Heart left ventricle (tissue), 16 donors: Measurements from ENCODE around the gene MTF2. TPM values are rescaled to one million over a fixed set of nuclear protein-coding genes. Genes with fewer than 3 reads are reported as not detected.

Source experiments
- ATAC-seq, 4 donors: fragments of 200-7000 bp; cut with Tn5 transposase; one replicate each; pipeline ENCODE4 v1.9.1; 2020 to 2022; ENCODE audit warnings: moderate library complexity in 4 of 4, mild to moderate bottlenecking in 3 of 4, moderate number of reproducible peaks in 1 of 4
- DNase-seq, 5 donors: peaks; one replicate each; pipeline ENCODE4 v3.0.0-alpha.2; 2020
- H3K27ac ChIP-seq, 12 donors: fragments of 200-600 bp; sonication (generic) in 4 of 12; one replicate each; pipeline versions ENCODE4 v1.5.0 to v1.8.0; 2016 to 2022; ENCODE audit warnings: mild to moderate bottlenecking in 2 of 12
- H3K27me3 ChIP-seq, 9 donors: fragments of 200-600 bp; sonication (generic) in 2 of 9; one replicate each; pipeline versions ENCODE4 v1.5.1 to v1.8.0; 2016 to 2022; ENCODE audit warnings: mild to moderate bottlenecking in 3 of 9
- H3K36me3 ChIP-seq, 9 donors: fragments of 200-600 bp; sonication (generic) in 2 of 9; one replicate each; pipeline versions ENCODE4 v1.5.0 to v1.8.0; 2018 to 2022; ENCODE audit warnings: mild to moderate bottlenecking in 2 of 9
- H3K4me1 ChIP-seq, 12 donors: fragments of 200-600 bp; sonication (generic) in 4 of 12; one replicate each; pipeline versions ENCODE4 v1.5.0 to v1.8.0; 2016 to 2022; ENCODE audit warnings: mild to moderate bottlenecking in 3 of 12
- H3K4me3 ChIP-seq, 12 donors: fragments of 200-600 bp; sonication (generic) in 4 of 12; one replicate each; pipeline versions ENCODE4 v1.5.0 to v1.8.0; 2017 to 2022; ENCODE audit warnings: mild to moderate bottlenecking in 9 of 12, moderate library complexity in 4 of 12
- H3K9me3 ChIP-seq, 12 donors: fragments of 200-600 bp; sonication (generic) in 4 of 12; one replicate each; pipeline versions ENCODE4 v1.5.0 to v1.8.0; 2016 to 2022; ENCODE audit warnings: mild to moderate bottlenecking in 1 of 12
- CTCF ChIP-seq, 12 donors: fragments of 200-600 bp; sonication (generic) in 4 of 12; IDR thresholded peaks; one replicate each; pipeline versions ENCODE4 v1.5.0 to v1.8.0; 2018 to 2022; ENCODE audit warnings: antibody characterized with exemption in 12 of 12, mild to moderate bottlenecking in 5 of 12
- POLR2A ChIP-seq, 2 donors: fragments of 450-650 bp; IDR thresholded peaks; one replicate each; pipeline ENCODE4 v1.6.1; 2017; ENCODE audit warnings: antibody characterized with exemption in 2 of 2, mild to moderate bottlenecking in 2 of 2, moderate library complexity in 2 of 2
- WGBS, 4 donors: extraction: QIAGEN DNeasy Blood & Tissue Kit in 2 of 4; methylation state at CpG; one replicate each; pipeline versions ENCODE4 v1.1.5 to v1.1.7; 2013 to 2018; 5-methylcytosine and 5-hydroxymethylcytosine counted together
- intact Hi-C, 10 donors: fragments of 100-400 bp; cut with DNase I; formaldehyde crosslinking; loops; one replicate each; pipeline versions ENCODE4 v1.11.1 to v1.14.2; 2022
- polyA plus RNA-seq, 2 donors: library from polyadenylated mRNA; stranded (reverse); fragments of 200-250 nt; gene quantifications; one replicate each; pipeline ENCODE4 v1.2.3, GENCODE V29; 2013
- total RNA-seq, 9 donors: library from RNA; depleted of rRNA in 2 of 9; stranded (reverse); fragments of >200 nt in 2 of 9; fragmentation: NEBNext Ultra II Directional in 3 of 9; extraction: Animal tissue kit (Norgen Biotek cat#: 25700) in 3 of 9; gene quantifications; one replicate each; pipeline versions ENCODE4 v1.1.0 to v1.2.4, GENCODE V29; 2016 to 2023
- donor health status: ischemic (EF 13 %, LVEDD 7.1; RV severe dilation, severe dysfunction).
- donor health status: healthy with polysubstance abuse.
- donor health status: DM: no; HTN: yes; CAD: no.
- donor health status: DM: no; HTN: no; CAD: no.
- donor health status: ischemic (EF 25% LVEDD 6.9; RV normal size, moderate dysfunction).
- donor health status: ischemic (EF 25% LVEDD 5.7; RV mildly dilated, moderate dysfunction).
- donor health status: healthy.
- donor health status: DM: yes; HTN: yes; CAD: no.
- donor health status: ischemic (EF 35%, LVEDD 5.7; RV mildly dilated, moderate dysfunction).
- donor health status: nonischemic (EF 11% LVEDD 7.7; RV severe dilation, severe dysfunction).
- donor health status: DM: yes; HTN: yes; CAD: no.
- donor health status: PGD.
- donor health status: ischemic (EF 29% LVEDD 5.4; RV normal size, mild dysfunction).
- donor health status: nonischemic (EF 23%, LVEDD 6.1; RV moderate dilation, normal function).

MTF2 gene
- total and polyA plus RNA-seq, 11 donors: 4.8 to 11.4 (median 8.0) TPM

GRCh38 chr1:93107395-93107794 is 28.3 kb downstream of the MTF2 start:
- no peak for DNase-seq
- no peak for ATAC-seq
- peaks cover 0 to 20% (median 11%) of the 10 kb centered on the region in 12 donors for H3K4me1 ChIP-seq
- no peak overlapping the region for H3K4me3 ChIP-seq
- 96 to 98% (median 97%) methylated on average over 4 of the region's 4 CpGs for WGBS, 4 donors
- H3K9me3 ChIP-seq: peaks cover 0 to 21% (median 2%) of the 10 kb centered on the region in 12 donors
- intact Hi-C loops: no loop called here
- H3K36me3 ChIP-seq: peaks cover 0 to 18% (median 5%) of the 10 kb centered on the region in 9 donors
- TF ChIP-seq CTCF (IDR thresholded peaks at IDR 0.05) (no peak), POLR2A (IDR thresholded peaks at IDR 0.05) (no peak)
- H3K27ac ChIP-seq: no peak overlapping the region
- no peaks in the 10 kb centered on the region for H3K27me3 ChIP-seq

DNA sequence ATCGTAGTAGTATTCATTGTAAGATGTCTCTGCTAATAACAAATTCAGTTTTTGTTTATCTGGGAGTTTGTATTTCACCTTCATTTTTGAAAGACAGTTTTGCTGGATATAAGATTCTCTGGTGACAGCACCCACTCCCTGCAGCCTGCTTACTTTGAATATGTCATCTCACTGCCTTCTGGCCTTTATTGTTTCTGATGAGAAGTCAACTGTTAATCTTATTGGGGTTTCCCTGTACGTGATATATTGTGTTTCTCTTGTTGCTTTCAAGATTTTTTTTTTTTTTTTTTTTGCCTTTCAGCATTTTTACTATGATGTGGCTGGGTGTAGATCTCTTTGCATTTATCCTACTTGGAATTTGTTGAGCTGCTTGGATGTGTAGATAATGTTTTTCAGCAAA is 29.3 kb downstream of the MTF2 start:
- Histone ChIP-seq H3K9me3 (peaks cover 0 to 21% (median 2%) of the 10 kb centered on the region in 12 donors), H3K27ac (no peak overlapping the region), H3K4me3 (no peak overlapping the region), H3K27me3 (no peaks in the 10 kb centered on the region), H3K4me1 (peaks cover 0 to 20% (median 11%) of the 10 kb centered on the region in 12 donors), H3K36me3 (peaks cover 0 to 18% (median 5%) of the 10 kb centered on the region in 9 donors)
- no peak for DNase-seq
- no peak for ATAC-seq
- no peak for TF ChIP-seq POLR2A (IDR thresholded peaks at IDR 0.05)
- intact Hi-C loops: no loop called here
- WGBS, 4 donors: 92 to 95% (median 95%) methylated on average over 2 of the region's 2 CpGs

GRCh38 chr1:93109578-93109977 is 30.5 kb downstream of the MTF2 start:
- H3K4me1 ChIP-seq: peaks cover 0 to 20% (median 11%) of the 10 kb centered on the region in 12 donors
- WGBS, 4 donors: 92 to 100% (median 99%) methylated on average over 2 of the region's 2 CpGs
- ATAC-seq: no peak
- TF ChIP-seq POLR2A (IDR thresholded peaks at IDR 0.05) (no peak), CTCF (IDR thresholded peaks at IDR 0.05) (no peak)
- DNase-seq: no peak
- intact Hi-C loops: no loop called here
- peaks cover 0 to 16% (median 2%) of the 10 kb centered on the region in 9 donors for H3K36me3 ChIP-seq
- H3K27me3 ChIP-seq: no peaks in the 10 kb centered on the region
- no peak overlapping the region for H3K4me3 ChIP-seq
- H3K9me3 ChIP-seq: peaks cover 0 to 21% (median 2%) of the 10 kb centered on the region in 12 donors
- H3K27ac ChIP-seq: no peak overlapping the region

- no peaks in the 10 kb centered on the region for H3K27me3 ChIP-seq
- peaks cover 0 to 21% (median 2%) of the 10 kb centered on the region in 12 donors for H3K9me3 ChIP-seq
- TF ChIP-seq POLR2A (IDR thresholded peaks at IDR 0.05): no peak
- no peak for TF ChIP-seq CTCF (IDR thresholded peaks at IDR 0.05)
- no peak for ATAC-seq
- H3K4me3 ChIP-seq: no peak overlapping the region
- H3K36me3 ChIP-seq: peaks cover 0 to 27% (median 15%) of the 10 kb centered on the region in 9 donors
- intact Hi-C loops: no loop called here
- peak overlapping the region in 2 of 12 donors; percentile 20 to 22 for H3K27ac ChIP-seq
- H3K4me1 ChIP-seq: peaks cover 0 to 20% (median 11%) of the 10 kb centered on the region in 12 donors
- DNase-seq: no peak
- WGBS, 4 donors: 68 to 85% (median 78%) methylated on average over 1 of the region's 1 CpG
Observed at GRCh38 chr1:93111065-93111464, 32.0 kb downstream of the MTF2 start.

DNA sequence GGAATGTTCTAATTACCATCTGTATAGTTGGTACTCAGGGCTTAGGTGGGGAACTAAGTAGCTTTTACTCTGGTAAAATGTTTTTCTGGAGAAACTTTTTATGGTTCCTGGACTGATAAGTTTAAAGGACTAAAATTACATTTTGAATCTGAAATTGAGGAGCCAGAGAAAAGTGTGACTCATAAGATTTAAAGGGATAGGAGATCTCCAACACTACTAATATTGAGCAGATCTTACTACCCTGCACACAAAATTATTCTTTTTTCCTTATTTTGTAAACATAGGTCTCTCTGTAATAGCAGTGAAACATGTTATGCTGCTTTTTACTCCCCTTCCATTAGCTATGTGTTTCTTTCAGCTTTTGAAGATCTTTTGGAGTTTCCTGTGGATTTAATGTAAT is 32.5 kb downstream of the MTF2 start:
- no peak overlapping the region for H3K4me3 ChIP-seq
- intact Hi-C loops: no loop called here
- no peaks in the 10 kb centered on the region for H3K27me3 ChIP-seq
- peaks cover 0 to 20% (median 11%) of the 10 kb centered on the region in 12 donors for H3K4me1 ChIP-seq
- peak overlapping the region in 2 of 12 donors; percentile 20 to 22 for H3K27ac ChIP-seq
- ATAC-seq (no peak), DNase-seq (no peak)
- H3K9me3 ChIP-seq: peaks cover 0 to 21% (median 2%) of the 10 kb centered on the region in 12 donors
- H3K36me3 ChIP-seq: peaks cover 0 to 32% (median 20%) of the 10 kb centered on the region in 9 donors
- TF ChIP-seq POLR2A (IDR thresholded peaks at IDR 0.05) (no peak), CTCF (IDR thresholded peaks at IDR 0.05) (no peak)
